ENCODE data around the gene ZNF879.

ZNF879 gene

DNA sequence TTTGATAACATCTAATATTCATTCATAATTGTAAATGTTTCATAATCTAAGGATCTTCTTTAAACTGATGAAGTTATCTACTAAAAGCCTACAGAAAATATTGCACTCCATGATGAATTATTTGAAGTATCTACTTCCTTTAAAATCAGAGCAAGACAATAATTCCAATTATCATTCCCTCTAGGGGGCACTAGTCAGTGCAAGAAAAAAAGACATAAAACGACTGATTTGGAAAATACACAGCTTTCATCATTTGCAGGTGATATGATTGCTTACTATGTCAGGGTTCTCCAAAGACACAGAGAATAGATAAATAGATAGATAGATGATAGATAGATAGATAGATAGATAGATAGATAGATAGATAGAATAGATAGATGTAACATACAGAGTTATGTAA is 14.9 kb upstream of the ZNF879 start:
- TF ChIP-seq, protein P1, sequence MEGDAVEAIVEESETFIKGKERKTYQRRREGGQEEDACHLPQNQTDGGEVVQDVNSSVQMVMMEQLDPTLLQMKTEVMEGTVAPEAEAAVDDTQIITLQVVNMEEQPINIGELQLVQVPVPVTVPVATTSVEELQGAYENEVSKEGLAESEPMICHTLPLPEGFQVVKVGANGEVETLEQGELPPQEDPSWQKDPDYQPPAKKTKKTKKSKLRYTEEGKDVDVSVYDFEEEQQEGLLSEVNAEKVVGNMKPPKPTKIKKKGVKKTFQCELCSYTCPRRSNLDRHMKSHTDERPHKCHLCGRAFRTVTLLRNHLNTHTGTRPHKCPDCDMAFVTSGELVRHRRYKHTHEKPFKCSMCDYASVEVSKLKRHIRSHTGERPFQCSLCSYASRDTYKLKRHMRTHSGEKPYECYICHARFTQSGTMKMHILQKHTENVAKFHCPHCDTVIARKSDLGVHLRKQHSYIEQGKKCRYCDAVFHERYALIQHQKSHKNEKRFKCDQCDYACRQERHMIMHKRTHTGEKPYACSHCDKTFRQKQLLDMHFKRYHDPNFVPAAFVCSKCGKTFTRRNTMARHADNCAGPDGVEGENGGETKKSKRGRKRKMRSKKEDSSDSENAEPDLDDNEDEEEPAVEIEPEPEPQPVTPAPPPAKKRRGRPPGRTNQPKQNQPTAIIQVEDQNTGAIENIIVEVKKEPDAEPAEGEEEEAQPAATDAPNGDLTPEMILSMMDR (IDR thresholded peaks at IDR 0.05; ENCODE audit: low read depth, low read length): no peak
- no peak overlapping the region for H3K4me3 ChIP-seq (ENCODE audit: low read depth, low read length)

DNA sequence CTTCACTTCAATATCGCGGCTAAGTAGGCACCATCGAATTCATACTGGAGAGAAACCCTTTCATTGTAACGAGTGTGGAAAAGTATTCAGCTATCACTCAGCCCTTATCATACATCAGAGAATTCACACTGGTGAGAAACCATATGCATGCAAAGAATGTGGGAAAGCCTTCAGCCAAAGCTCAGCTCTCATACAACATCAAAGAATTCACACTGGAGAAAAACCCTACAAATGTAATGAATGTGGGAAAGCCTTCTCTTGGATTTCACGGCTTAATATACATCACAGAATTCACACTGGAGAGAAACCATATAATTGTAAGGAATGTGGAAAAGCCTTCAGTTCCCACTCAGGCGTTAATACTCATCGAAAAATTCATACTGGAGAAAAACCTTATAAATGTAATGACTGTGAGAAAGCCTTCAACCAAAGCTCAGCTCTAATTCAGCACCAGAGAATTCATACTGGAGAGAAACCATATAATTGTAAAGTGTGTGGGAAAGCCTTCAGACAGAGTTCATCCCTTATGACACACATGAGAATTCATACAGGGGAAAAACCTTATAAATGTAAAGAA is 9.5 kb downstream of the ZNF879 start:
- TF ChIP-seq, protein P1 (IDR thresholded peaks at IDR 0.05; ENCODE audit: low read depth, low read length): no peak
- no peak overlapping the region for H3K4me3 ChIP-seq (ENCODE audit: low read depth, low read length)

DNA sequence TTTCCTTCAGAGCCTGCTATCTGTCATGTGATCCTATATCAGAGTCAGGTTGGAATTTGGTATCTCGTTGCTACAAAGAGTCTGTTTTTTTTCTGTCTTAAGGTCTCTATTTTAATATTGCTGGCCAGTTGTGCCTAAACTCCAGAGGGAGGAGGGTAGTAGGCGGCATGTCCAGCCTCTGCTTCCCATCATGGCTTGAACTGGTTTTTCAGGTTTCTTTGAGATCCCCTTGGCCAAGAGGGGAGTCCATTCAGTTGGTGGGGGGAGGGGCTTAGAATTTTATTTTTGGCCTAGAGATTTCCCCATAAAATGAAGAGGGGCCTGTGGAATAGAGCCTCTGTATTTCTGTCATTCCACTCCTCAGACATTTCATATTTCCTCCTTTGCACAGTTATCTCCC is 21.2 kb downstream of the ZNF879 start:
- TF ChIP-seq, protein P1 (IDR thresholded peaks at IDR 0.05; ENCODE audit: low read depth, low read length): no peak
- no peak overlapping the region for H3K4me3 ChIP-seq (ENCODE audit: low read depth, low read length)

DNA sequence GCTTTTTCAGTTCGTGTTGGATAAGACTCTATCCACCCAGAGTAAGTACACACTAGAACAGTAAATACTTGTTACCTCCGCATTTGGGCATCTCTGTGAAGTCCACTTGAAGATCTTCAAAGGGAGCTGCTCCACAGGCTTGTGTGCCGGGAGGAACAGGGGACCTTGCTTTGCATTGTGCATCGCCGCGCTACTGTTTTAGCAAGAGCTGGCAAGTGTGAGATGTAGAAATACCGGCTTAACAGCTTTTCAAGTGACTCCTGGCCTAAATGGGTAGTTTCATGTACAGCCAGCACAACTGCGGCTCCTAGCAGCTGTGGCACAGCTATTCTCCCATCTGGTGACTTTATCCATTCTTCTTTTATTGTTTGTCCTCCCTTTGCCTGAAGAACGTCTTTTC is 28.2 kb downstream of the ZNF879 start:
- H3K4me3 ChIP-seq (ENCODE audit: low read depth, low read length): no peak overlapping the region
- TF ChIP-seq, protein P1 (IDR thresholded peaks at IDR 0.05; ENCODE audit: low read depth, low read length): no peak

DNA sequence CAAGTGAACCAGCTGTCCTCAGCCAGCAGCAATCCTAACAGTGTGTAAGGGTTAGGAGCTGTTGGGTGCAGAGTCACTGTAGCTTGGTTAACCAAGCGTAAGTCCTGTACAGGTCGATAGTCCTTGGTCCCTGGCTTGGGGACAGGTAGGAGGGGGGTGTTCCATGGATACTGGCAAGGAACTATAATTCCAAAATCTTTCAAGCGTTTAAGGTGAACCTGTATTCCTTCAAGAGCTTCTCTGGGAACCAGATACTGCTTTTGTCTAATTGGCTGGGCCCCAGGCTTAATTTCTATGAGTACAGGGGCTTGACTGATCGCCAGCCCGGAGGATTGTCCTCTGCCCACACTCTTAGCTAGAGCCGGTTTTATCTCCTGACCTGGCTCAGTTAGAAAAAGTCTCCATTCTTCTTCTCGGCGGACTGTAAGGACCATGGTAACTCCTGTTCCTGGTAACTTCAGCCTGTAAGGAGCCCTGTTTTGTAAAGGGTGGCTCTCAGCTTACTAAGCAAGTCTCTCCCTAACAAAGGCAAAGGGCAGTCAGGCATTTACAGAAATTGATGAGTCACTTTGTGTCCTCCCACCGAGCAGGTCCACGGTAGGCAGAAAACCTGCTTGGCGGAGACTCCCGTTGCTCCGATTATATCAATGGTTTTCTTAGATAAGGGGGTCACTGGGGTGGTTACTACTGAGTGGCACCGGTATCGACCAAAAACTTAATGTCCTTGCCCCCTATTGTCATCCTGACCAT is 30.6 kb downstream of the ZNF879 start:
- no peak overlapping the region for H3K4me3 ChIP-seq (ENCODE audit: low read depth, low read length)
- TF ChIP-seq, protein P1 (IDR thresholded peaks at IDR 0.05; ENCODE audit: low read depth, low read length): no peak

DNA sequence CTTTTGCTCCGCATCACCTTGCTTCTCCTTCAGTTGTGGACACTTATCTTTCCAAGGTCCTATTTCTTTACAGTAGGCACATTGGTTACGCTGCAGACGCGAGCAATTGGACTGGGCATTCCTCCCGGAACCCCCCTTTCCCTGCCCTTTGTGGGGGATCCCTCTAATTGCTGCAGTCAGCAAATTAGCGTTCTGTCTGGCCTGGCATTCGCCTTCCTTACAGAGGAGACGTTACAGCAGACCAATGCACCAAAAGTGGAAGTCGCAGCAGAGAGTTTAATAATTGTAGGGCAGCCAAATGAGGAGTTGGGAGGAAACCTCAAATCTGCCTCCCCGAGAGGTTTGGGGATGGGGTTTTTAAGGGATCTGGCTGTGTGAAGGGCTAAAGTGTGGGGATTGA is 31.3 kb downstream of the ZNF879 start:
- TF ChIP-seq, protein P1 (IDR thresholded peaks at IDR 0.05; ENCODE audit: low read depth, low read length): no peak
- no peak overlapping the region for H3K4me3 ChIP-seq (ENCODE audit: low read depth, low read length)

DNA sequence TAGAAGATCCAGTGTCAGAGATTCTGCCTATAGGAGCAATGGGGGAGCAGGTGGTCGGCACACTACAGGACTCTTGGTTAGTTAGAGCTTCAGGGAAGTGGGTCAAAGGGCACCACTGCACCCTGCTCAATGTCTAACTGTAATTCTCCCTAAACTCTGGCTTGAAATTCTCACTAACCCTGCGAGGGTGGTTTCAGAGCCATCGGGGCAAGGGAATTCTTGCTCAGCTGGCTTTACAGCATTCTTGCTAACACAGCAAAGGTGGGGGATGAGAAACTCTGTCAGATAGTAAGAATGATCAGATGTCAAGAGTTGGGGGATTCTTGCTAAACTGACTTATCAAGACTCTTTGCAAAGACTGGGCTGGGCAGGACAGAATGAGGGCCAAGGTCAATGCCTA is 31.8 kb downstream of the ZNF879 start:
- H3K4me3 ChIP-seq (ENCODE audit: low read depth, low read length): no peak overlapping the region
- TF ChIP-seq, protein P1 (IDR thresholded peaks at IDR 0.05; ENCODE audit: low read depth, low read length): no peak
